CD14-positive monocyte (primary cell): ENCODE results near the gene C22orf15. TPM values are rescaled to one million over a fixed set of nuclear protein-coding genes. Genes with fewer than 3 reads are reported as not detected.

Experiments used
- DNase-seq, 3 donors: peaks; one replicate each; pipeline ENCODE4 v3.0.0-alpha.2; 2011 to 2022
- H2AFZ ChIP-seq: 2 replicates; pipeline ENCODE4 v1.6.0; 2012; ENCODE audit warnings: mild to moderate bottlenecking, low read depth, low read length, inconsistent platforms; ENCODE audit not compliant: insufficient read depth, poor library complexity, severe bottlenecking
- H3K27ac ChIP-seq, 2 donors: 1 replicate in 1 of 2; 2 replicates in 1 of 2; pipeline ENCODE4 v1.5.1; 2012 to 2013; ENCODE audit warnings: low read length in 2 of 2, control low read depth in 1 of 2, inconsistent platforms in 1 of 2, low read depth in 1 of 2, mild to moderate bottlenecking in 1 of 2
- H3K27me3 ChIP-seq, 2 donors: one replicate each; pipeline versions ENCODE4 v1.6.0 to v1.6.1; 2011 to 2013; ENCODE audit warnings: low read length in 2 of 2; ENCODE audit not compliant: control insufficient read depth in 2 of 2, insufficient read depth in 2 of 2
- H3K36me3 ChIP-seq, 2 donors: replicated peaks in 1 of 2; 1 replicate in 1 of 2; 2 replicates in 1 of 2; pipeline versions ENCODE4 v1.5.1 to v1.6.1; 2012 to 2013; ENCODE audit warnings: low read length in 2 of 2, control low read depth in 1 of 2, inconsistent platforms in 1 of 2, mild to moderate bottlenecking in 1 of 2; ENCODE audit not compliant: insufficient read depth in 2 of 2, control insufficient read depth in 1 of 2
- H3K4me1 ChIP-seq, 2 donors: 1 replicate in 1 of 2; 2 replicates in 1 of 2; pipeline versions ENCODE4 v1.5.1 to v1.6.1; 2012 to 2013; ENCODE audit warnings: low read length in 2 of 2, control low read depth in 1 of 2, inconsistent platforms in 1 of 2, mild to moderate bottlenecking in 1 of 2, moderate library complexity in 1 of 2; ENCODE audit not compliant: insufficient read depth in 2 of 2, control insufficient read depth in 1 of 2
- H3K4me2 ChIP-seq: replicated peaks from 2 replicates; pipeline ENCODE3; 2012; ENCODE audit warnings: low read length, moderate library complexity, mild to moderate bottlenecking; ENCODE audit not compliant: poor library complexity, severe bottlenecking; ENCODE audit errors: extremely low read depth
- H3K4me3 ChIP-seq, 3 experiments: fragments of 200-600 bp in 1 of 3; sonication (generic) in 1 of 3; replicated peaks in 1 of 3; 1 replicate in 2 of 3; 2 replicates in 1 of 3; pipeline ENCODE4 v1.5.1; 2011 to 2013; ENCODE audit warnings: low read length in 3 of 3, mild to moderate bottlenecking in 3 of 3, control low read depth in 2 of 3, low read depth in 2 of 3, inconsistent platforms in 1 of 3, moderate library complexity in 1 of 3
- H3K79me2 ChIP-seq: 2 replicates; pipeline ENCODE4 v1.6.0; 2012; ENCODE audit warnings: mild to moderate bottlenecking, control low read depth, inconsistent platforms, low read length, moderate library complexity; ENCODE audit not compliant: insufficient read depth
- H3K9ac ChIP-seq: 2 replicates; pipeline ENCODE4 v1.6.0; 2017; ENCODE audit warnings: low read length, mild to moderate bottlenecking; ENCODE audit not compliant: insufficient read depth, poor library complexity, severe bottlenecking
- H3K9me3 ChIP-seq, 2 donors: replicated peaks in 1 of 2; 1 replicate in 1 of 2; 2 replicates in 1 of 2; pipeline versions ENCODE4 v1.5.1 to v1.6.1; 2012 to 2013; ENCODE audit warnings: low read length in 2 of 2, control low read depth in 1 of 2; ENCODE audit not compliant: control insufficient read depth in 1 of 2, insufficient read depth in 1 of 2
- H4K20me1 ChIP-seq: 2 replicates; pipeline ENCODE4 v1.6.0; 2012; ENCODE audit warnings: mild to moderate bottlenecking, low read length, control low read depth, moderate library complexity; ENCODE audit not compliant: insufficient read depth
- H3K27ac Mint-ChIP-seq, 7 donors: one replicate each; pipeline ENCODE4 v1.8.0; 2020; ENCODE audit warnings: mild to moderate bottlenecking in 7 of 7, mixed read lengths in 7 of 7, moderate library complexity in 6 of 7, inconsistent platforms in 2 of 7
- H3K27me3 Mint-ChIP-seq, 3 donors: one replicate each; pipeline ENCODE4 v1.8.0; 2021 to 2022; ENCODE audit warnings: low read depth in 3 of 3, mild to moderate bottlenecking in 3 of 3, mixed read lengths in 3 of 3, moderate library complexity in 3 of 3, inconsistent platforms in 1 of 3
- H3K36me3 Mint-ChIP-seq, 2 donors: one replicate each; pipeline ENCODE4 v1.8.0; 2020; ENCODE audit warnings: mixed read lengths in 2 of 2, inconsistent platforms in 1 of 2, mild to moderate bottlenecking in 1 of 2
- H3K4me1 Mint-ChIP-seq: one replicate; pipeline ENCODE4 v1.8.0; 2020; ENCODE audit warnings: mild to moderate bottlenecking, mixed read lengths
- H3K4me3 Mint-ChIP-seq, 2 donors: one replicate each; pipeline ENCODE4 v1.8.0; 2020; ENCODE audit warnings: mild to moderate bottlenecking in 2 of 2, mixed read lengths in 2 of 2, moderate library complexity in 1 of 2
- H3K9me3 Mint-ChIP-seq, 7 donors: one replicate each; pipeline ENCODE4 v1.8.0; 2020 to 2022; ENCODE audit warnings: mixed read lengths in 7 of 7, mild to moderate bottlenecking in 6 of 7, moderate library complexity in 6 of 7, inconsistent platforms in 2 of 7
- CTCF ChIP-seq: fragments of 200-600 bp; IDR thresholded peaks from one replicate; pipeline ENCODE4 v1.8.0; 2022; ENCODE audit warnings: antibody characterized with exemption, mild to moderate bottlenecking
- WGBS: methylation state at CpG from one replicate; pipeline ENCODE4 v1.1.5; 2013; ENCODE audit warnings: missing lambda C conversion rate; ENCODE audit not compliant: insufficient coverage; 5-methylcytosine and 5-hydroxymethylcytosine counted together
- intact Hi-C, 2 donors: fragments of 100-400 bp; cut with micrococcal nuclease; formaldehyde crosslinking; loops; one replicate each; pipeline versions ENCODE4 v1.15.0 to v1.15.1; 2023
- polyA plus RNA-seq, 3 donors: library from polyadenylated mRNA; depleted of rRNA in 1 of 3; unstranded in 2 of 3; stranded (reverse) in 1 of 3; fragments of 300-500 nt in 2 of 3; fragments of >200 nt in 1 of 3; fragmentation: Illumina TruSeq in 2 of 3; gene quantifications; 1 replicate in 2 of 3; 2 replicates in 1 of 3; pipeline ENCODE4 v1.2.3, GENCODE V29; 2012 to 2021

Gene C22orf15
- polyA plus RNA-seq, 3 donors = 0.29 TPM; not detected in 2

- Histone ChIP-seq H3K36me3 (no peaks in the 10 kb centered on the region), H3K4me1 (peaks cover 16 to 19% of the 10 kb centered on the region in 2 donors), H3K9me3 (no peaks in the 10 kb centered on the region), H3K79me2 (no peaks in the 10 kb centered on the region), H3K4me2 (no peak overlapping the region), H3K9ac (no peak overlapping the region), H3K27me3 (no peaks in the 10 kb centered on the region), H3K4me3 (no peak overlapping the region), H4K20me1 (no peaks in the 10 kb centered on the region), H2AFZ (no peak overlapping the region), H3K27ac (no peak overlapping the region)
- Mint-ChIP-seq H3K4me3 (no peak overlapping the region), H3K9me3 (peaks cover 0 to 2% (median 0%) of the 10 kb centered on the region in 7 donors), H3K36me3 (no peaks in the 10 kb centered on the region), H3K4me1 (peaks cover 16% of the 10 kb centered on the region), H3K27ac (peak overlapping the region in 1 of 7 donors; percentile 28), H3K27me3 (peaks cover 0 to 3% (median 2%) of the 10 kb centered on the region in 3 donors)
- WGBS = 100% methylated on average over 2 of the region's 6 CpGs
- TF ChIP-seq CTCF = no peak
- intact Hi-C loops = no loop called here
- DNase-seq = no peak
Observed at GRCh38 chr22:23754980-23755636, 7.7 kb upstream of the C22orf15 start.

DNA sequence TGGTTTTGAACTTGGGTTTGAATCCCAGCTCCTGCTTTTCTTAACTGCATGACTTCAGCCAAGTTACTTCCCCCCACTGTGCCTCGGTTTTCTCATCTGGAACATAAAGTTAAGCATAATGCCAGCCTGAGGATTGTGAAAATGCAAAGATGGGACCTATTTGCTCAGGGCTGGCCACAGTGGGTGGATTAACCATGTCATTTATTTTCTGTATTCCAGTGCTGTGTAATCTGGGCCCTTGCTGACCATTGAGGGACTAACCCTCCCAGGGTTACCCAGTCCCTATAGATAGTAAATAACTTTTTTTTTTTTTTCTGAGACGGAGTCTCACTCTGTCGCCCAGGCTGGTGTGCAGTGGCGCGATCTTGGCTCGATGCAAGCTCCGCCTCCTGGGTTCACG is 7.1 kb upstream of the C22orf15 start:
- H3K4me3 Mint-ChIP-seq = no peak overlapping the region
- WGBS = 89% methylated on average over 7 of the region's 8 CpGs
- peaks cover 0 to 3% (median 2%) of the 10 kb centered on the region in 3 donors for H3K27me3 Mint-ChIP-seq
- Histone ChIP-seq H3K4me1 (peaks cover 10 to 13% of the 10 kb centered on the region in 2 donors), H3K36me3 (no peaks in the 10 kb centered on the region), H3K9me3 (no peaks in the 10 kb centered on the region), H3K27ac (no peak overlapping the region), H2AFZ (no peak overlapping the region), H3K4me3 (no peak overlapping the region), H3K9ac (no peak overlapping the region), H3K4me2 (no peak overlapping the region), H3K27me3 (no peaks in the 10 kb centered on the region), H4K20me1 (no peaks in the 10 kb centered on the region), H3K79me2 (no peaks in the 10 kb centered on the region)
- peaks cover 0 to 2% (median 0%) of the 10 kb centered on the region in 7 donors for H3K9me3 Mint-ChIP-seq
- no peak overlapping the region for H3K27ac Mint-ChIP-seq
- H3K36me3 Mint-ChIP-seq = no peaks in the 10 kb centered on the region
- no peak for TF ChIP-seq CTCF
- peaks cover 12% of the 10 kb centered on the region for H3K4me1 Mint-ChIP-seq
- intact Hi-C loops = no loop called here
- DNase-seq = no peak
